ENCODE measurements around the gene RAX2. TPM values are rescaled to one million over a fixed set of nuclear protein-coding genes. Genes with fewer than 3 reads are reported as not detected.

RAX2 gene
- total and polyA plus RNA-seq, 2 donors from 2014 or later: not detected

GRCh38 chr19:3740431-3740830, 31.6 kb downstream of the RAX2 start:
- Histone ChIP-seq H3K9ac (ENCODE audit: low read length in 3 of 3) (no peak overlapping the region), H3K4me1 (ENCODE audit: control insufficient read depth in 2 of 3, insufficient read depth in 2 of 3, low read depth in 1 of 3, low read length in 3 of 3) (no peaks in the 10 kb centered on the region), H3K36me3 (ENCODE audit: control insufficient read depth in 2 of 3, insufficient read depth in 3 of 3, low read length in 3 of 3) (peaks cover 0 to 16% (median 3%) of the 10 kb centered on the region in 3 donors), H3K4me3 (ENCODE audit: low read length in 3 of 3) (no peak overlapping the region), H3K27ac (ENCODE audit: low read depth in 2 of 2, low read length in 2 of 2) (no peak overlapping the region), H3K27me3 (ENCODE audit: control insufficient read depth, insufficient read depth, low read length) (no peaks in the 10 kb centered on the region), H3K9me3 (ENCODE audit: control insufficient read depth in 2 of 3, insufficient read depth in 1 of 3, low read length in 3 of 3) (peaks cover 0 to 3% (median 0%) of the 10 kb centered on the region in 3 donors)
- FAIRE-seq (no peak), DNase-seq (no peak)
- TF ChIP-seq, protein P1, sequence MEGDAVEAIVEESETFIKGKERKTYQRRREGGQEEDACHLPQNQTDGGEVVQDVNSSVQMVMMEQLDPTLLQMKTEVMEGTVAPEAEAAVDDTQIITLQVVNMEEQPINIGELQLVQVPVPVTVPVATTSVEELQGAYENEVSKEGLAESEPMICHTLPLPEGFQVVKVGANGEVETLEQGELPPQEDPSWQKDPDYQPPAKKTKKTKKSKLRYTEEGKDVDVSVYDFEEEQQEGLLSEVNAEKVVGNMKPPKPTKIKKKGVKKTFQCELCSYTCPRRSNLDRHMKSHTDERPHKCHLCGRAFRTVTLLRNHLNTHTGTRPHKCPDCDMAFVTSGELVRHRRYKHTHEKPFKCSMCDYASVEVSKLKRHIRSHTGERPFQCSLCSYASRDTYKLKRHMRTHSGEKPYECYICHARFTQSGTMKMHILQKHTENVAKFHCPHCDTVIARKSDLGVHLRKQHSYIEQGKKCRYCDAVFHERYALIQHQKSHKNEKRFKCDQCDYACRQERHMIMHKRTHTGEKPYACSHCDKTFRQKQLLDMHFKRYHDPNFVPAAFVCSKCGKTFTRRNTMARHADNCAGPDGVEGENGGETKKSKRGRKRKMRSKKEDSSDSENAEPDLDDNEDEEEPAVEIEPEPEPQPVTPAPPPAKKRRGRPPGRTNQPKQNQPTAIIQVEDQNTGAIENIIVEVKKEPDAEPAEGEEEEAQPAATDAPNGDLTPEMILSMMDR (IDR thresholded peaks at IDR 0.05; ENCODE audit: borderline replicate concordance, extremely low read depth, insufficient read depth): no peak
- intact Hi-C loops (cut with DNase I): no loop called here

GRCh38 chr19:3738477-3739220, 33.4 kb downstream of the RAX2 start:
- intact Hi-C loops (cut with DNase I): no loop called here
- no peak overlapping the region for H3K4me3 ChIP-seq (ENCODE audit: low read length in 3 of 3)
- DNase-seq: no peak
- H3K9ac ChIP-seq (ENCODE audit: low read length in 3 of 3): no peak overlapping the region
- TF ChIP-seq, protein P1 (IDR thresholded peaks at IDR 0.05; ENCODE audit: borderline replicate concordance, extremely low read depth, insufficient read depth): no peak
- H3K4me1 ChIP-seq (ENCODE audit: control insufficient read depth in 2 of 3, insufficient read depth in 2 of 3, low read depth in 1 of 3, low read length in 3 of 3): no peaks in the 10 kb centered on the region
- H3K27ac ChIP-seq (ENCODE audit: low read depth in 2 of 2, low read length in 2 of 2): no peak overlapping the region
- peaks cover 0 to 12% (median 3%) of the 10 kb centered on the region in 3 donors for H3K36me3 ChIP-seq (ENCODE audit: control insufficient read depth in 2 of 3, insufficient read depth in 3 of 3, low read length in 3 of 3)
- H3K9me3 ChIP-seq (ENCODE audit: control insufficient read depth in 2 of 3, insufficient read depth in 1 of 3, low read length in 3 of 3): peaks cover 0 to 3% (median 0%) of the 10 kb centered on the region in 3 donors
- no peaks in the 10 kb centered on the region for H3K27me3 ChIP-seq (ENCODE audit: control insufficient read depth, insufficient read depth, low read length)
- FAIRE-seq: no peak

GRCh38 chr19:3737487-3738205, 34.4 kb downstream of the RAX2 start:
- Histone ChIP-seq H3K27me3 (ENCODE audit: control insufficient read depth, insufficient read depth, low read length) (no peaks in the 10 kb centered on the region), H3K36me3 (ENCODE audit: control insufficient read depth in 2 of 3, insufficient read depth in 3 of 3, low read length in 3 of 3) (peaks cover 0 to 12% (median 3%) of the 10 kb centered on the region in 3 donors), H3K4me3 (ENCODE audit: low read length in 3 of 3) (no peak overlapping the region), H3K9ac (ENCODE audit: low read length in 3 of 3) (no peak overlapping the region), H3K9me3 (ENCODE audit: control insufficient read depth in 2 of 3, insufficient read depth in 1 of 3, low read length in 3 of 3) (no peaks in the 10 kb centered on the region), H3K4me1 (ENCODE audit: control insufficient read depth in 2 of 3, insufficient read depth in 2 of 3, low read depth in 1 of 3, low read length in 3 of 3) (no peaks in the 10 kb centered on the region), H3K27ac (ENCODE audit: low read depth in 2 of 2, low read length in 2 of 2) (no peak overlapping the region)
- DNase-seq (no peak), FAIRE-seq (no peak)
- intact Hi-C loops (cut with DNase I): no loop called here
- TF ChIP-seq, protein P1 (IDR thresholded peaks at IDR 0.05; ENCODE audit: borderline replicate concordance, extremely low read depth, insufficient read depth): no peak
